Left lung (tissue), 10 donors: ENCODE results near the gene RAB31. TPM values are rescaled to one million over a fixed set of nuclear protein-coding genes. Genes with fewer than 3 reads are reported as not detected.
A peak's percentile ranks its signal among the peaks of the same experiment; 100 is the strongest.

Source experiments
- ATAC-seq: fragments of 200-7000 bp; cut with Tn5 transposase; one replicate; pipeline ENCODE4 v1.9.1; 2020; ENCODE audit warnings: moderate library complexity
- DNase-seq, 4 donors: peaks; one replicate each; pipeline ENCODE4 v3.0.0-alpha.2; 2013 to 2020
- H3K27ac ChIP-seq, 2 donors: fragments of 200-600 bp; sonication (generic) in 1 of 2; one replicate each; pipeline versions ENCODE4 v1.5.0 to v1.8.0; 2020 to 2021
- H3K27me3 ChIP-seq, 2 donors: fragments of 200-600 bp; sonication (generic) in 1 of 2; one replicate each; pipeline versions ENCODE4 v1.5.0 to v1.8.0; 2020 to 2021
- H3K36me3 ChIP-seq, 2 donors: fragments of 200-600 bp; sonication (generic) in 1 of 2; one replicate each; pipeline versions ENCODE4 v1.5.0 to v1.8.0; 2020 to 2021
- H3K4me1 ChIP-seq, 2 donors: fragments of 200-600 bp; one replicate each; pipeline ENCODE4 v1.8.0; 2021
- H3K4me3 ChIP-seq, 2 donors: fragments of 200-600 bp; sonication (generic) in 1 of 2; one replicate each; pipeline versions ENCODE4 v1.5.0 to v1.8.0; 2020 to 2021; ENCODE audit warnings: mild to moderate bottlenecking in 1 of 2
- H3K9me3 ChIP-seq, 2 donors: fragments of 200-600 bp; sonication (generic) in 1 of 2; one replicate each; pipeline versions ENCODE4 v1.5.0 to v1.8.0; 2020 to 2021
- CTCF ChIP-seq, 2 donors: fragments of 200-600 bp; sonication (generic) in 1 of 2; IDR thresholded peaks; one replicate each; pipeline versions ENCODE4 v1.5.0 to v1.8.0; 2021; ENCODE audit warnings: antibody characterized with exemption in 2 of 2
- intact Hi-C, 2 donors: fragments of 100-400 bp; cut with DNase I; formaldehyde crosslinking; loops; one replicate each; pipeline versions ENCODE4 v1.11.2 to v1.14.2; 2022
- polyA plus RNA-seq, 6 donors: library from polyadenylated mRNA; unstranded; fragments of 120-200 nt; gene quantifications; one replicate each; pipeline ENCODE4 v1.2.1, GENCODE V29; 2013; ENCODE audit not compliant: insufficient read length in 6 of 6
- total RNA-seq, 2 donors: library from RNA; stranded (reverse); fragmentation: NEBNext Ultra II Directional; extraction: Animal tissue kit (Norgen Biotek cat#: 25700); gene quantifications; one replicate each; pipeline ENCODE4 v1.2.1, GENCODE V29; 2021
- donor health status: DM: no; HTN: yes; CAD: no.
- donor health status: DM: no; HTN: no; CAD: no.

The RAB31 gene
- total and polyA plus RNA-seq, 8 donors, result 30.3 to 135 (median 37.3) TPM

DNA sequence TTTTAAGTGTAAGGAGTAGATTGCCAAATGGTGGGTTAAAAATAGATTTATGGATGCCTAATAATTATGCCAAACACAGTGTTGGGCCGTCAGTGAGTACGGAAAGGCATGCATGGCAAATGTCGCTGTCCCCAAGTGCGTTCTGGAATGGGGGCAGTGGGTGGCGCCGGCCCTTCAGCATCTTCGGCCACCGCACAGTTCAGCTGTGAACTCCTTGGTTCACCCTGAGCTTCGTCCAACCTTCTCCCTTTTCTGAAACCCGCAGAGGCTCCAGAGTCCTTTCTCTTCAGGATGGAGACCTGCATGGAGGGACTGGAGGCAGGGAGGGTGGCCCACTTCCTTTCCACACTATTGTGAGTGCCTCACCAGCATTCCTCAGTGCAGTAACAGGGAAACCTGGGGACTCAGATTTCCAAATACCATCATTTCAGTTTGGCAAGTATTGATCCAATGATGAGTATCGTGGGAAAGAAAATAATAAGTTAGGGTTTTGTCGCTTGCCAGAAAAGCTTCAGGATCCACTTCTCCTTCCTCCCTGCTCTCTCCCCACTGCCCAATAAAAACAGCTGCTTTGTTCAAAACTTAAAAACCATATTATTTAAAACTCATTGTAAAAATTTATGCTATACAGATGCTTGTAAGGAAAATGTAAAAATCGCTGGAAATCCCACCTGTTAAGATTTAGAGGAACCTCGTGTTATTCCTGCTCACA is 103.0 kb downstream of the RAB31 start:
- peaks cover 0 to 4% of the 10 kb centered on the region in 2 donors for H3K36me3 ChIP-seq
- no peak for ATAC-seq
- H3K4me3 ChIP-seq, result no peak overlapping the region
- no peak for DNase-seq
- intact Hi-C loops, result no loop called here
- no peak for TF ChIP-seq CTCF (IDR thresholded peaks at IDR 0.05)
- H3K4me1 ChIP-seq, result peaks cover 8 to 13% of the 10 kb centered on the region in 2 donors
- H3K27ac ChIP-seq, result no peak overlapping the region
- H3K9me3 ChIP-seq, result no peaks in the 10 kb centered on the region
- H3K27me3 ChIP-seq, result no peaks in the 10 kb centered on the region

DNA sequence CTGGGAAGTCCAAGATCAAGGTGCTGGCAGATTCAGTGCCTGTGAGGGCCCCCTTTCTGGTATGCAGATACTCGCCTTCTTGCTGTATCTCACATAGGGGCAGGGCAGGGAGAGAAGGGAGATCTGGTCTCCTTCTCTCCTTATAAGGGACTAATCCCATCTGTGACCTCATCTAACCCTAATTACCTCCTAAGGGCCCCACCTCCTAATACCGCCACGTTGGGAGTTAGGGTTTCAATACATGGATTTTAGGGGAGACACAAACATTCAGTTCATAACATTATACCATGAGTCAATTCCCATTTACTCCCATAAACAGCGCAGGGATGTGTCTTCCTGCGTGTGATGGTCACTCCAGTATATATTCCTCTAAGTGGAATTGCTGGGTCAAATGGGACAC is 103.9 kb downstream of the RAB31 start:
- intact Hi-C loops, result no loop called here
- Histone ChIP-seq H3K36me3 (peaks cover 0 to 4% of the 10 kb centered on the region in 2 donors), H3K27ac (no peak overlapping the region), H3K9me3 (no peaks in the 10 kb centered on the region), H3K4me1 (peaks cover 8 to 13% of the 10 kb centered on the region in 2 donors), H3K27me3 (no peaks in the 10 kb centered on the region), H3K4me3 (no peak overlapping the region)
- DNase-seq (no peak), ATAC-seq (no peak)
- no peak for TF ChIP-seq CTCF (IDR thresholded peaks at IDR 0.05)

DNA sequence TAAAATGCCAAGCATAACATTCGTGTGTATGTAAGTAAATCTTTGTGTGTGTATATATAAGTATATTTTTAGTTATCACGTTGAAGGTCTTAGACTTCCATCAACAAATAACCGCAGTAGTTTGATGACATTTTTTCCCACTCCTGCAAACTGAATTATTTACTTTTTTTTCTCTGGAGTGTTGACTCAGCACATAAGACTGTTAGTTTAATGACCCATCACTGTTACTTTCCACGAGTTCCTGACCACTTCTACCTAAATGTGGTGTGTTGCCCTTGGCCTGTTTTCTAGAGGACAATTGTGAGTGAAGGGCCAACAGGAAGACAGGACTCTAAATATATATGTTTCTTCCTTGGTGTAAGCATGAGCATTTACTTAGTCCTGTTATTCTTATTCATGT is 106.3 kb downstream of the RAB31 start:
- H3K27me3 ChIP-seq, result no peaks in the 10 kb centered on the region
- H3K27ac ChIP-seq, result no peak overlapping the region
- no peak for TF ChIP-seq CTCF (IDR thresholded peaks at IDR 0.05)
- no peak overlapping the region for H3K4me3 ChIP-seq
- ATAC-seq, result peak; percentile 92
- peaks cover under 1 to 4% of the 10 kb centered on the region in 2 donors for H3K4me1 ChIP-seq
- intact Hi-C loops, result no loop called here
- no peak for DNase-seq
- H3K9me3 ChIP-seq, result no peaks in the 10 kb centered on the region
- H3K36me3 ChIP-seq, result peaks cover 0 to 4% of the 10 kb centered on the region in 2 donors

DNA sequence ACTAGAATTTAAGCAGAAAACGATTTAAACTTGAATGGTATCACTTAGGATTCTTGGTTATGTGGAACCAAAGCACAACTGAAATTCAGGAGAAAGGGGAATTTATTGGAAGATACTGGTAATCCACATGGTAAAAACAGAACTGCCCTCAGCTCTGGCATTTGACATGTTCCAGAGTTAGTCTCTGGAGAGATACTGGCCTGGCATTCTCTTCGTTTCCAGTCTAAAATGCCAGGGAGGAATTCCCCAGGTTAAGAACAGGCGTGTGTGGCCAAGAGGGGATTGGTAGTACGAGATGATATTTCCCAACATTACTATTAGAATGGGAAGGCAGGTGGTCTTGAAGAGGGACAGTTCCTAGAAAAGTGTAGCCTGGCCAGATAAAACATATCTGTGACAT is 109.2 kb downstream of the RAB31 start:
- intact Hi-C loops, result no loop called here

More for the DNA sequence above, 109.2 kb downstream of the RAB31 start:
- TF ChIP-seq CTCF (IDR thresholded peaks at IDR 0.05), result no peak
- Histone ChIP-seq H3K9me3 (no peaks in the 10 kb centered on the region), H3K27ac (no peak overlapping the region), H3K36me3 (peaks cover 0 to 4% of the 10 kb centered on the region in 2 donors), H3K4me1 (peaks cover 0 to 6% of the 10 kb centered on the region in 2 donors), H3K27me3 (no peaks in the 10 kb centered on the region), H3K4me3 (no peak overlapping the region)
- no peak for DNase-seq
- ATAC-seq, result no peak
